GM12878 (cell line): Measurements from ENCODE around the gene FKBP1B. TPM values are rescaled to one million over a fixed set of nuclear protein-coding genes. Genes with fewer than 3 reads are reported as not detected.

ENCODE experiments used
- ATAC-seq: fragments of 200-7000 bp; cut with Tn5 transposase; 3 replicates; pipeline ENCODE4 v1.9.1; 2020; ENCODE audit warnings: mild to moderate bottlenecking, moderate library complexity
- BruUV-seq: library from RNA; stranded (reverse); fragments of 400-500 nt; replicated peaks from 2 replicates; lab custom pipeline; 2021; lab: Mats Ljungman, UMichigan
- CTCF ChIA-PET: fragments of 300-600 bp; sonication (Branson Sonifier 250); formaldehyde crosslinking; extraction: SDS; loops from one replicate; lab custom pipeline; 2021; ENCODE audit warnings: inconsistent platforms; lab: Yijun Ruan, JAX
- POLR2A ChIA-PET: fragments of 350-600 bp; formaldehyde crosslinking; extraction: SDS; loops from one replicate; lab custom pipeline; 2021; ENCODE audit warnings: inconsistent platforms; lab: Charles Lee
- RAD21 ChIA-PET: fragments of 300-600 bp; sonication (Branson Sonifier 250); formaldehyde crosslinking; loops from one replicate; lab custom pipeline; 2023; ENCODE audit warnings: antibody characterized with exemption; ENCODE audit not compliant: unreplicated experiment; lab: Charles Lee
- SMC1A ChIA-PET: fragments of 300-600 bp; sonication (Branson Sonifier 250); formaldehyde crosslinking; loops from one replicate; lab custom pipeline; 2023; ENCODE audit not compliant: unreplicated experiment, uncharacterized antibody; lab: Charles Lee
- DNase-seq: peaks from one replicate; pipeline ENCODE4 v3.0.0-alpha.2; 2011; ENCODE audit warnings: low read depth, low spot score
- FAIRE-seq: peaks from 3 replicates; lab custom pipeline; 2011; peaks lifted over from hg19 to GRCh38; lab: Jason Lieb, UNC
- H2AFZ ChIP-seq: 2 replicates; pipeline ENCODE4 v1.6.0; 2011; ENCODE audit warnings: low read depth, low read length, control low read depth; ENCODE audit not compliant: control insufficient read depth
- H3K27ac ChIP-seq: 2 replicates; pipeline ENCODE4 v1.5.1; 2011; ENCODE audit warnings: control low read depth; ENCODE audit not compliant: control insufficient read depth, insufficient read depth
- H3K27me3 ChIP-seq, 2 experiments: replicated peaks in 1 of 2; 2 replicates each; pipeline versions ENCODE4 v1.6.0 to v1.6.1; 2011; ENCODE audit warnings: low read length in 1 of 2; ENCODE audit not compliant: control insufficient read depth in 2 of 2, insufficient read depth in 2 of 2
- H3K36me3 ChIP-seq, 2 experiments: 2 replicates each; pipeline ENCODE4 v1.5.1; 2011; ENCODE audit warnings: low read length in 1 of 2; ENCODE audit not compliant: control insufficient read depth in 2 of 2, insufficient read depth in 2 of 2
- H3K4me1 ChIP-seq: 2 replicates; pipeline ENCODE4 v1.6.1; 2011; ENCODE audit warnings: mild to moderate bottlenecking, low read length, moderate library complexity, mixed read lengths; ENCODE audit not compliant: control insufficient read depth, insufficient read depth
- H3K4me2 ChIP-seq: 2 replicates; pipeline ENCODE4 v1.6.0; 2011; ENCODE audit warnings: control low read depth; ENCODE audit not compliant: control insufficient read depth, insufficient read depth
- H3K4me3 ChIP-seq: fragments of 200-600 bp; sonication (generic); 2 replicates; pipeline ENCODE4 v1.5.1; 2016
- H3K79me2 ChIP-seq: 2 replicates; pipeline ENCODE4 v1.6.0; 2011; ENCODE audit warnings: low read length; ENCODE audit not compliant: control insufficient read depth, insufficient read depth
- H3K9ac ChIP-seq: 2 replicates; pipeline ENCODE4 v1.8.0; 2011; ENCODE audit warnings: low read length, control low read depth, mixed read lengths; ENCODE audit not compliant: control insufficient read depth, insufficient read depth
- H3K9me3 ChIP-seq: replicated peaks from 3 replicates; pipeline ENCODE4 v1.5.1; 2011; ENCODE audit warnings: mild to moderate bottlenecking, low read length; ENCODE audit not compliant: control insufficient read depth, insufficient read depth
- H4K20me1 ChIP-seq: 2 replicates; pipeline ENCODE4 v1.6.0; 2011; ENCODE audit not compliant: control insufficient read depth, insufficient read depth
- BHLHE40 ChIP-seq, 2 experiments: fragments of 450-650 bp in 1 of 2; IDR thresholded peaks; 2 replicates each; pipeline ENCODE4 v1.6.1; 2011 to 2017; ENCODE audit warnings: low read depth in 2 of 2, borderline replicate concordance in 1 of 2, improper control_type of control experiment in 1 of 2, low read length in 1 of 2, mild to moderate bottlenecking in 1 of 2
- CBFB ChIP-seq: IDR thresholded peaks from 2 replicates; pipeline ENCODE4 v1.6.1; 2016; ENCODE audit warnings: antibody characterized with exemption, low read depth
- EP300 ChIP-seq, 2 experiments: fragments of 150-350 bp in 1 of 2; IDR thresholded peaks; 2 replicates each; pipeline ENCODE4 v1.6.1; 2011 to 2012; ENCODE audit warnings: low read depth in 2 of 2, low read length in 2 of 2, borderline replicate concordance in 1 of 2, improper control_type of control experiment in 1 of 2, inconsistent platforms in 1 of 2; ENCODE audit not compliant: control insufficient read depth in 1 of 2
- ETV6 ChIP-seq, 2 experiments: fragments of 450-650 bp in 1 of 2; IDR thresholded peaks in 1 of 2; conservative IDR thresholded peaks in 1 of 2; 2 replicates each; pipeline ENCODE4 v1.6.1; 2014; ENCODE audit warnings: antibody characterized with exemption in 1 of 2, borderline replicate concordance in 1 of 2, low read depth in 1 of 2, mild to moderate bottlenecking in 1 of 2, moderate library complexity in 1 of 2
- HDGF ChIP-seq: fragments of 450-650 bp; IDR thresholded peaks from 2 replicates; pipeline ENCODE4 v1.6.1; 2016; ENCODE audit warnings: antibody characterized with exemption
- MTA2 ChIP-seq: fragments of 450-650 bp; IDR thresholded peaks from 2 replicates; pipeline ENCODE4 v1.6.1; 2016; ENCODE audit warnings: low read depth, mild to moderate bottlenecking, moderate library complexity
- MYB ChIP-seq: fragments of 150-350 bp; IDR thresholded peaks from 2 replicates; pipeline ENCODE4 v1.6.1; 2014; ENCODE audit warnings: mild to moderate bottlenecking, low read depth, low read length, borderline replicate concordance
- NR2F1 ChIP-seq: fragments of 450-650 bp; conservative IDR thresholded peaks from 2 replicates; pipeline ENCODE4 v1.6.1; 2017; ENCODE audit warnings: mild to moderate bottlenecking
- POU2F2 ChIP-seq: IDR thresholded peaks from 3 replicates; pipeline ENCODE4 v1.6.1; 2011; ENCODE audit warnings: low read depth, mild to moderate bottlenecking, low read length, borderline replicate concordance
- SIX5 ChIP-seq: IDR thresholded peaks from 2 replicates; pipeline ENCODE4 v1.6.1; 2011; ENCODE audit warnings: mild to moderate bottlenecking, low read depth, low read length, moderate library complexity; ENCODE audit not compliant: severe bottlenecking
- SMAD1 ChIP-seq: fragments of 450-650 bp; IDR thresholded peaks from 2 replicates; pipeline ENCODE4 v1.6.1; 2018; ENCODE audit warnings: mild to moderate bottlenecking, low read depth; ENCODE audit not compliant: partially characterized antibody
- SRF ChIP-seq, 2 experiments: IDR thresholded peaks; 2 replicates each; pipeline ENCODE4 v1.6.1; 2011; ENCODE audit warnings: low read depth in 2 of 2, low read length in 2 of 2, mild to moderate bottlenecking in 1 of 2, moderate library complexity in 1 of 2
- SUZ12 ChIP-seq: fragments of 200-600 bp; sonication (generic); IDR thresholded peaks from one replicate; pipeline ENCODE4 v1.6.1; 2018; ENCODE audit warnings: antibody characterized with exemption, mild to moderate bottlenecking; ENCODE audit not compliant: unreplicated experiment
- ZZZ3 ChIP-seq: IDR thresholded peaks from 2 replicates; pipeline ENCODE4 v1.6.1; 2011; ENCODE audit warnings: low read depth; ENCODE audit not compliant: control insufficient read depth, insufficient read length
- WGBS: methylation state at CpG from one replicate; pipeline ENCODE4 v1.1.6; 2016; ENCODE audit warnings: low lambda C conversion rate; ENCODE audit not compliant: insufficient replicate concordance, insufficient coverage; ENCODE audit errors: missing lambda C conversion rate; 5-methylcytosine and 5-hydroxymethylcytosine counted together
- in situ Hi-C: fragments of 300-500 bp; cut with MboI; formaldehyde crosslinking; loops from 9 replicates; pipeline ENCODE4 v1.14.3; 2018; ENCODE audit warnings: mixed read lengths
- intact Hi-C: fragments of 100-400 bp; cut with micrococcal nuclease; formaldehyde crosslinking; loops from one replicate; pipeline ENCODE4 v1.14.2; 2022; ENCODE audit not compliant: unreplicated experiment
- polyA plus RNA-seq, 11 experiments: library from polyadenylated mRNA; depleted of rRNA in 4 of 11; unstranded in 6 of 11; stranded (reverse) in 5 of 11; fragments of >200 nt; fragmentation: Nextera tagmentation in 4 of 11; fragmentation: Illumina TruSeq in 1 of 11; extraction: Ambion mirVana in 4 of 11; extraction: Trizol in 1 of 11; gene quantifications; 1 replicate in 1 of 11; 2 replicates in 10 of 11; pipeline versions ENCODE4 v1.2.1 to v1.2.3, GENCODE V29; 2011 to 2016; ENCODE audit warnings: inconsistent platforms in 2 of 11, missing spikeins in 2 of 11, low read depth in 1 of 11
- total RNA-seq, 4 experiments: library from RNA; depleted of rRNA in 3 of 4; stranded (reverse); fragments of >200 nt in 3 of 4; fragmentation: Illumina TruSeq in 1 of 4; extraction: Trizol in 1 of 4; gene quantifications; 2 replicates each; pipeline versions ENCODE4 v1.2.1 to v1.2.3, GENCODE V29; 2013 to 2021
- TF ChIP-seq, protein P1 (sequence below): IDR thresholded peaks from 2 replicates; pipeline ENCODE4 v1.6.1; 2011; ENCODE audit warnings: borderline replicate concordance, low read depth, mild to moderate bottlenecking, moderate library complexity, low read length; ENCODE audit not compliant: insufficient read depth, poor library complexity, severe bottlenecking
- TF ChIP-seq, protein P2 (sequence below): fragments of 450-650 bp; IDR thresholded peaks from 2 replicates; pipeline ENCODE4 v1.6.1; 2017; ENCODE audit warnings: mild to moderate bottlenecking
- TF ChIP-seq, protein P3 (sequence below): IDR thresholded peaks from 2 replicates; pipeline ENCODE4 v1.6.1; 2012; ENCODE audit warnings: low read depth, low read length, improper control_type of control experiment

Gene FKBP1B
- total and polyA plus RNA-seq, 10 of the 15 experiments (the other 5 are each of a cell fraction or from before 2014, with no cell fraction given) = 0.18 to 0.53 (median 0.24) TPM

DNA sequence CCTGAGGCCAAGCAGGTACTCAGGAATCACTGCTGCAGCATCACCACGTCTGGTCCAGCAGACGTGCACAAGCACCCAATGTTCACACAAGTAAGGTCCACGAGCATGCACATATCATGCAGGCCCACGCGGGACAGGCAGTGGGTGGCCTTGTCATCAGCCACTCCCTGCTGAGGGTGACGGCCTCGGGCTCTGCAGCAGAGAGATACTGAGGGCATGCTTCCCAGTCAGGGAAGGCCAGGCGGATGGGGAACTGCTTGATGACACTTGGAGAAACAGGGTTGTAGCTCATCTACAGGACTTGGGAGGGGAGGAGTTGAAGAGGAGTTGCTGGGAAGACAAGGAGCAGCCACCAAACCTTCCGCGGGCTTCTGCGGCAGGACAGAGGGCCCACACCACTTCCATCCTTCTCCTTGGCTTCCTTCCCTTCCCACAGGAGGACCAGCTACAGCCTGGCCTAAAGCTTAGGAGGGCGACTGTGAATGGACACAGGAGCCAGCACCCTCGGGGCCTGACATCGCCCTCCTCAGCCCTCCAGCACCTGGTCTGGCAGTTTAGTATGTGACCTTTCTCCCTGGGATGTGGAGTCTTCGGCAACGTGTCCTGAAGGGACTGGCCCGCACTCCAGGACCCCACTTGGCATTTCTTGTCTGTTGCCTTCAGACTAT is 24.4 kb upstream of the FKBP1B start:
- H3K4me3 ChIP-seq = no peak overlapping the region
- TF ChIP-seq MTA2 (no peak), ZZZ3 (no peak), SMAD1 (no peak), MYB (no peak), NR2F1 (no peak), HDGF (no peak), CBFB (no peak), EP300 (IDR thresholded peaks at IDR 0.05; ENCODE audit: borderline replicate concordance in 1 of 2, control insufficient read depth in 1 of 2, low read depth in 2 of 2, low read length in 2 of 2) (no peak), SIX5 (no peak), BHLHE40 (IDR thresholded peaks at IDR 0.05; ENCODE audit: borderline replicate concordance in 1 of 2, low read depth in 2 of 2, low read length in 1 of 2) (no peak), POU2F2 (no peak), SRF (IDR thresholded peaks at IDR 0.05; ENCODE audit: low read depth in 2 of 2, low read length in 2 of 2) (no peak), ETV6 (conservative IDR thresholded peaks at IDR 0.05 in 1 of 2, IDR thresholded peaks at IDR 0.05 in 1 of 2; ENCODE audit: borderline replicate concordance in 1 of 2, low read depth in 1 of 2) (no peak), SUZ12 (no peak)
- TF ChIP-seq, protein P1, sequence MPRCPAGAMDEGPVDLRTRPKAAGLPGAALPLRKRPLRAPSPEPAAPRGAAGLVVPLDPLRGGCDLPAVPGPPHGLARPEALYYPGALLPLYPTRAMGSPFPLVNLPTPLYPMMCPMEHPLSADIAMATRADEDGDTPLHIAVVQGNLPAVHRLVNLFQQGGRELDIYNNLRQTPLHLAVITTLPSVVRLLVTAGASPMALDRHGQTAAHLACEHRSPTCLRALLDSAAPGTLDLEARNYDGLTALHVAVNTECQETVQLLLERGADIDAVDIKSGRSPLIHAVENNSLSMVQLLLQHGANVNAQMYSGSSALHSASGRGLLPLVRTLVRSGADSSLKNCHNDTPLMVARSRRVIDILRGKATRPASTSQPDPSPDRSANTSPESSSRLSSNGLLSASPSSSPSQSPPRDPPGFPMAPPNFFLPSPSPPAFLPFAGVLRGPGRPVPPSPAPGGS = no peak
- TF ChIP-seq, protein P2, sequence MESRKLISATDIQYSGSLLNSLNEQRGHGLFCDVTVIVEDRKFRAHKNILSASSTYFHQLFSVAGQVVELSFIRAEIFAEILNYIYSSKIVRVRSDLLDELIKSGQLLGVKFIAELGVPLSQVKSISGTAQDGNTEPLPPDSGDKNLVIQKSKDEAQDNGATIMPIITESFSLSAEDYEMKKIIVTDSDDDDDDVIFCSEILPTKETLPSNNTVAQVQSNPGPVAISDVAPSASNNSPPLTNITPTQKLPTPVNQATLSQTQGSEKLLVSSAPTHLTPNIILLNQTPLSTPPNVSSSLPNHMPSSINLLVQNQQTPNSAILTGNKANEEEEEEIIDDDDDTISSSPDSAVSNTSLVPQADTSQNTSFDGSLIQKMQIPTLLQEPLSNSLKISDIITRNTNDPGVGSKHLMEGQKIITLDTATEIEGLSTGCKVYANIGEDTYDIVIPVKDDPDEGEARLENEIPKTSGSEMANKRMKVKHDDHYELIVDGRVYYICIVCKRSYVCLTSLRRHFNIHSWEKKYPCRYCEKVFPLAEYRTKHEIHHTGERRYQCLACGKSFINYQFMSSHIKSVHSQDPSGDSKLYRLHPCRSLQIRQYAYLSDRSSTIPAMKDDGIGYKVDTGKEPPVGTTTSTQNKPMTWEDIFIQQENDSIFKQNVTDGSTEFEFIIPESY = no peak
- TF ChIP-seq, protein P3, sequence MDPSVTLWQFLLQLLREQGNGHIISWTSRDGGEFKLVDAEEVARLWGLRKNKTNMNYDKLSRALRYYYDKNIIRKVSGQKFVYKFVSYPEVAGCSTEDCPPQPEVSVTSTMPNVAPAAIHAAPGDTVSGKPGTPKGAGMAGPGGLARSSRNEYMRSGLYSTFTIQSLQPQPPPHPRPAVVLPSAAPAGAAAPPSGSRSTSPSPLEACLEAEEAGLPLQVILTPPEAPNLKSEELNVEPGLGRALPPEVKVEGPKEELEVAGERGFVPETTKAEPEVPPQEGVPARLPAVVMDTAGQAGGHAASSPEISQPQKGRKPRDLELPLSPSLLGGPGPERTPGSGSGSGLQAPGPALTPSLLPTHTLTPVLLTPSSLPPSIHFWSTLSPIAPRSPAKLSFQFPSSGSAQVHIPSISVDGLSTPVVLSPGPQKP = no peak
- H3K4me1 ChIP-seq = no peaks in the 10 kb centered on the region
- H3K9me3 ChIP-seq = no peaks in the 10 kb centered on the region
- SMC1A ChIA-PET = no interaction called here
- no peaks in the 10 kb centered on the region for H3K27me3 ChIP-seq
- ATAC-seq = no peak
- no peak overlapping the region for H3K4me2 ChIP-seq
- WGBS = 87% methylated on average over 17 of the region's 17 CpGs
- H3K36me3 ChIP-seq = peaks cover 0 to 8% of the 10 kb centered on the region in 2 experiments; a peak in 3 of 4 replicates
- CTCF ChIA-PET = interaction anchor here (1.0 to 1.4 kb wide), 2 partner anchors 9 to 98 kb away, joined by 3 read pairs; no protein-coding TSS in a partner anchor
- H4K20me1 ChIP-seq = no peaks in the 10 kb centered on the region
- intact Hi-C loops = no loop called here
- RAD21 ChIA-PET = no interaction called here
- no TSS peak for BruUV-seq
- in situ Hi-C loops = no loop called here
- POLR2A ChIA-PET = no interaction called here
- no peak for DNase-seq
- H3K79me2 ChIP-seq = no peaks in the 10 kb centered on the region
- H3K9ac ChIP-seq = no peak overlapping the region
- H2AFZ ChIP-seq = no peak overlapping the region
- FAIRE-seq = no peak
- H3K27ac ChIP-seq = no peak overlapping the region
